VCaP (cell line): ENCODE measurements around the gene BCAS3.
"Not testable (repeated sequence)": the region's sequence is repeated elsewhere in the genome, so short reads cannot be mapped to it uniquely, and the experiment has no call there.

Experiments
- H3K27ac ChIP-seq: fragments of 450-650 bp; 2 replicates; pipeline ENCODE4 v1.5.1; 2017
- TF ChIP-seq, protein P1 (sequence below): fragments of 450-650 bp; conservative IDR thresholded peaks from 2 replicates; pipeline ENCODE4 v1.5.1; 2017; ENCODE audit warnings: mild to moderate bottlenecking, moderate library complexity

The BCAS3 gene

GRCh38 chr17:61000911-61001310 is 323.3 kb downstream of the BCAS3 start:
- H3K27ac ChIP-seq = no peak overlapping the region
- TF ChIP-seq, protein P1, sequence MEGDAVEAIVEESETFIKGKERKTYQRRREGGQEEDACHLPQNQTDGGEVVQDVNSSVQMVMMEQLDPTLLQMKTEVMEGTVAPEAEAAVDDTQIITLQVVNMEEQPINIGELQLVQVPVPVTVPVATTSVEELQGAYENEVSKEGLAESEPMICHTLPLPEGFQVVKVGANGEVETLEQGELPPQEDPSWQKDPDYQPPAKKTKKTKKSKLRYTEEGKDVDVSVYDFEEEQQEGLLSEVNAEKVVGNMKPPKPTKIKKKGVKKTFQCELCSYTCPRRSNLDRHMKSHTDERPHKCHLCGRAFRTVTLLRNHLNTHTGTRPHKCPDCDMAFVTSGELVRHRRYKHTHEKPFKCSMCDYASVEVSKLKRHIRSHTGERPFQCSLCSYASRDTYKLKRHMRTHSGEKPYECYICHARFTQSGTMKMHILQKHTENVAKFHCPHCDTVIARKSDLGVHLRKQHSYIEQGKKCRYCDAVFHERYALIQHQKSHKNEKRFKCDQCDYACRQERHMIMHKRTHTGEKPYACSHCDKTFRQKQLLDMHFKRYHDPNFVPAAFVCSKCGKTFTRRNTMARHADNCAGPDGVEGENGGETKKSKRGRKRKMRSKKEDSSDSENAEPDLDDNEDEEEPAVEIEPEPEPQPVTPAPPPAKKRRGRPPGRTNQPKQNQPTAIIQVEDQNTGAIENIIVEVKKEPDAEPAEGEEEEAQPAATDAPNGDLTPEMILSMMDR = peak; percentile 52

GRCh38 chr17:61002316-61002736 is 324.7 kb downstream of the BCAS3 start:
- no peak overlapping the region for H3K27ac ChIP-seq
- TF ChIP-seq, protein P1 = peak; percentile 76

DNA sequence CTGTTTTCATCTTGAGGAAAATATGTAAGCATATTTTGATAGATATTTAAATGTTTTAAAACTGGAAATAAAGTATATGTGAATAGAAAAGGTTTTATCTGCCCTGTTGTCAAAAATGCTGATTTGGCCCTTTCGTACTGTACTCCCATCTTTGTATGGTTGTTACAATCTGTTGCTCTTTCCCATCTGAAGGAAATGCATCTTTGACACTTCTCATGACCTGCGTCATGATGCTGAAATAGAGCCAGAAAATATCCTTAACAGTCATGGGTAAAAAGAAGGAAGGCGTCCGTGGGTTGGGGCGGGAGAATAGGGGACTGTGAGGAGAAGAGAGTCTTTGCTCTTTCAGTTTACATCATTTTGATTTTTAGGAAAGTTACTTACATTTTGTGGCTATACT is 327.7 kb downstream of the BCAS3 start:
- no peak overlapping the region for H3K27ac ChIP-seq
- TF ChIP-seq, protein P1 = no peak

GRCh38 chr17:61005958-61006357 is 328.3 kb downstream of the BCAS3 start:
- H3K27ac ChIP-seq = not testable (repeated sequence)

- no peak overlapping the region for H3K27ac ChIP-seq
- TF ChIP-seq, protein P1 = no peak
Measured at GRCh38 chr17:61007980-61008379, 330.3 kb downstream of the BCAS3 start.

- no peak overlapping the region for H3K27ac ChIP-seq
- TF ChIP-seq, protein P1 = no peak
Measured at GRCh38 chr17:61009663-61010062, 332.0 kb downstream of the BCAS3 start.

DNA sequence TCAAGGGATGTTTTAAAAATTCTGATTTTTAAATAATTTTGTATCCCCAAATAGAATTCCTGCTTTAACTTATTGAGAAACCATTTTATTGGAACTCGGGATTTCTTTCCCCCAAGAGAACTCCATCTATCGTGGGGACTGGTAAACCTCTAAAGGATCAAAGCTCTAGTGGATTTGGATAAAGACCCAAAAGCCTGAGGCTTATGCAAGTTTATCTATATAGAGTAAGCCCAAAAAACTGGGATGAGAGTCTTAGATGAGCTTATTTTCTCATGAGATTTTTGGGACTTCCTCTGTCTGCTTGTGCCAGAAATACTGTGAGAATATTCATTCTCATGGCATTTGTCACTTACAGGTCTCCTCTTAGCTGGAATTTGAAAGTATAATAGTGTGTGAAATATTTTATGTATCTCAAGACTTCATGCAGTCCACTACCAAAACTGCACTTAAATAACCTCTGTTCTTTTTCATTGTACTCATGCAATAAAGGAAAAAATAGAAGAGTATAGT is 333.1 kb downstream of the BCAS3 start:
- TF ChIP-seq, protein P1 = no peak

DNA sequence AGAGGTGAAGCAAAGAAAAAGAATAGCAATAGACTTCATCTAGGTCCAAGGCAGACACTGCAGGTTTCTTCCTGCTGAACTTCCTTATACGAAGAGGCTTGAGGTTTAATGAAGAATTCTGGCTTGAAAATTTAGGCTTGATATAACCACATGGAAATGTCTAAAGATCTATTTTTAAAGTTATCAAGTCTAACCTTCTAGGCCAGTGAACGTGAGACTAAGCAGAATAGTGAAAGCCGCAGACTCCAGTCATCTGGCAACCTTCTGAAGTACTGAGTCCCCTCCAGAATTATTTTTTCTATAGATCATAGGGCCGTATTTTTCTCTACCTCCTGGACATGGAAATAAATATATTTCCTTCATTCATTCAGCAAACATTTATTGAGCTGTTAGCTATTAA is 333.6 kb downstream of the BCAS3 start:
- TF ChIP-seq, protein P1 = no peak
- no peak overlapping the region for H3K27ac ChIP-seq

More for the DNA sequence above, 333.1 kb downstream of the BCAS3 start:
- no peak overlapping the region for H3K27ac ChIP-seq
